Measurements from ENCODE around the gene CCL26. TPM values are rescaled to one million over a fixed set of nuclear protein-coding genes. Genes with fewer than 3 reads are reported as not detected.

The CCL26 gene
- total RNA-seq, 1 experiment from 2014 or later: 0.84 TPM

- intact Hi-C loops (cut with micrococcal nuclease; ENCODE audit: unreplicated experiment): no loop called here
Observed at GRCh38 chr7:75804004-75804403, 32.0 kb upstream of the CCL26 start.

GRCh38 chr7:75802552-75802821 lies 30.5 kb upstream of the CCL26 start:
- no peak for DNase-seq (ENCODE audit: low spot score)
- intact Hi-C loops (cut with micrococcal nuclease; ENCODE audit: unreplicated experiment): no loop called here
- no TSS peak for BruUV-seq (replicated peaks)
- Histone ChIP-seq H3K36me3 (ENCODE audit: insufficient read depth, low read length, poor library complexity, severe bottlenecking) (no peaks in the 10 kb centered on the region), H3K9me3 (ENCODE audit: low read depth, low read length, poor library complexity, severe bottlenecking) (peaks cover 8% of the 10 kb centered on the region), H3K4me1 (ENCODE audit: insufficient read depth, low read length, poor library complexity, severe bottlenecking) (no peaks in the 10 kb centered on the region), H3K27ac (ENCODE audit: low read depth, low read length, poor library complexity, severe bottlenecking) (no peak overlapping the region), H3K27me3 (replicated peaks; ENCODE audit: insufficient read depth, low read depth, low read length, poor library complexity) (no peaks in the 10 kb centered on the region), H3K4me3 (ENCODE audit: low read depth, low read length, poor library complexity, severe bottlenecking) (no peak overlapping the region)
- POLR2A ChIA-PET (ENCODE audit: low non-redundant PET): no interaction called here
- no peak for TF ChIP-seq EZH2 (IDR thresholded peaks at IDR 0.05; ENCODE audit: borderline replicate concordance, low read depth, low read length, poor library complexity, severe bottlenecking)
- TF ChIP-seq CTCF (conservative IDR thresholded peaks at IDR 0.05; ENCODE audit: low read depth, low read length): no peak
- CTCF ChIA-PET: no interaction called here

More at GRCh38 chr7:75804004-75804403, 32.0 kb upstream of the CCL26 start:
- H3K36me3 ChIP-seq (ENCODE audit: insufficient read depth, low read length, poor library complexity, severe bottlenecking): no peaks in the 10 kb centered on the region
- peaks cover 8% of the 10 kb centered on the region for H3K9me3 ChIP-seq (ENCODE audit: low read depth, low read length, poor library complexity, severe bottlenecking)
- ChIA-PET POLR2A (ENCODE audit: low non-redundant PET) (no interaction called here), CTCF (no interaction called here)
- TF ChIP-seq CTCF (conservative IDR thresholded peaks at IDR 0.05; ENCODE audit: low read depth, low read length) (no peak), EZH2 (IDR thresholded peaks at IDR 0.05; ENCODE audit: borderline replicate concordance, low read depth, low read length, poor library complexity, severe bottlenecking) (no peak)
- no TSS peak for BruUV-seq (replicated peaks)
- no peaks in the 10 kb centered on the region for H3K4me1 ChIP-seq (ENCODE audit: insufficient read depth, low read length, poor library complexity, severe bottlenecking)
- no peak for DNase-seq (ENCODE audit: low spot score)
- no peak overlapping the region for H3K4me3 ChIP-seq (ENCODE audit: low read depth, low read length, poor library complexity, severe bottlenecking)
- no peaks in the 10 kb centered on the region for H3K27me3 ChIP-seq (replicated peaks; ENCODE audit: insufficient read depth, low read depth, low read length, poor library complexity)
- no peak overlapping the region for H3K27ac ChIP-seq (ENCODE audit: low read depth, low read length, poor library complexity, severe bottlenecking)

GRCh38 chr7:75798770-75799169 lies 26.8 kb upstream of the CCL26 start:
- Histone ChIP-seq H3K9me3 (ENCODE audit: low read depth, low read length, poor library complexity, severe bottlenecking) (no peaks in the 10 kb centered on the region), H3K27ac (ENCODE audit: low read depth, low read length, poor library complexity, severe bottlenecking) (no peak overlapping the region), H3K4me3 (ENCODE audit: low read depth, low read length, poor library complexity, severe bottlenecking) (no peak overlapping the region), H3K27me3 (replicated peaks; ENCODE audit: insufficient read depth, low read depth, low read length, poor library complexity) (no peaks in the 10 kb centered on the region), H3K4me1 (ENCODE audit: insufficient read depth, low read length, poor library complexity, severe bottlenecking) (no peaks in the 10 kb centered on the region), H3K36me3 (ENCODE audit: insufficient read depth, low read length, poor library complexity, severe bottlenecking) (no peaks in the 10 kb centered on the region)
- DNase-seq (ENCODE audit: low spot score): no peak
- CTCF ChIA-PET: no interaction called here
- no TSS peak for BruUV-seq (replicated peaks)
- POLR2A ChIA-PET (ENCODE audit: low non-redundant PET): no interaction called here
- intact Hi-C loops (cut with micrococcal nuclease; ENCODE audit: unreplicated experiment): no loop called here
- TF ChIP-seq CTCF (conservative IDR thresholded peaks at IDR 0.05; ENCODE audit: low read depth, low read length) (no peak), EZH2 (IDR thresholded peaks at IDR 0.05; ENCODE audit: borderline replicate concordance, low read depth, low read length, poor library complexity, severe bottlenecking) (no peak)
